Pancreas (tissue), 10 donors: ENCODE data around the gene PLA2G2D. TPM values are rescaled to one million over a fixed set of nuclear protein-coding genes. Genes with fewer than 3 reads are reported as not detected.

Experiments
- ATAC-seq, 4 donors: fragments of 200-7000 bp; cut with Tn5 transposase; one replicate each; pipeline versions ENCODE4 v1.8.0 to v1.9.1; 2020; ENCODE audit warnings: mild to moderate bottlenecking in 4 of 4, moderate library complexity in 4 of 4
- DNase-seq, 6 donors: peaks; one replicate each; pipeline ENCODE4 v3.0.0-alpha.2; 2020
- FAIRE-seq: peaks from 2 replicates; lab custom pipeline; 2012; peaks lifted over from hg19 to GRCh38; lab: Jason Lieb, UNC
- H3K27ac ChIP-seq, 4 donors: fragments of 200-600 bp; sonication (generic); 1 replicate in 3 of 4; 2 replicates in 1 of 4; pipeline versions ENCODE4 v1.5.0 to v1.8.0; 2020
- H3K27me3 ChIP-seq, 4 donors: fragments of 200-600 bp; one replicate each; pipeline ENCODE4 v1.8.0; 2021
- H3K36me3 ChIP-seq, 3 donors: fragments of 200-600 bp; sonication (generic) in 1 of 3; one replicate each; pipeline versions ENCODE4 v1.5.0 to v1.8.0; 2020 to 2021
- H3K4me1 ChIP-seq, 3 donors: fragments of 200-600 bp; one replicate each; pipeline ENCODE4 v1.8.0; 2021
- H3K4me3 ChIP-seq, 4 donors: fragments of 200-600 bp; sonication (generic) in 2 of 4; one replicate each; pipeline versions ENCODE4 v1.5.0 to v1.8.0; 2020 to 2021
- H3K9me3 ChIP-seq, 4 donors: fragments of 200-600 bp; one replicate each; pipeline ENCODE4 v1.8.0; 2021
- CTCF ChIP-seq, 4 donors: fragments of 200-600 bp; sonication (generic) in 3 of 4; IDR thresholded peaks; one replicate each; pipeline versions ENCODE4 v1.5.0 to v1.8.0; 2021; ENCODE audit warnings: antibody characterized with exemption in 4 of 4
- WGBS, 2 donors: extraction: QIAGEN DNeasy Blood & Tissue Kit; methylation state at CpG; one replicate each; pipeline ENCODE4 v1.1.7; 2013; 5-methylcytosine and 5-hydroxymethylcytosine counted together
- intact Hi-C, 3 donors: fragments of 100-400 bp; cut with DNase I; formaldehyde crosslinking; loops; one replicate each; pipeline versions ENCODE4 v1.11.1 to v1.14.2; 2022
- polyA plus RNA-seq, 2 donors: library from polyadenylated mRNA; stranded (reverse); fragments of 200-250 nt; gene quantifications; one replicate each; pipeline ENCODE4 v1.2.3, GENCODE V29; 2013
- total RNA-seq, 6 donors: library from RNA; stranded (reverse); fragmentation: NEBNext Ultra II Directional in 4 of 6; extraction: Animal tissue kit (Norgen Biotek cat#: 25700) in 4 of 6; gene quantifications; one replicate each; pipeline versions ENCODE4 v1.2.1 to v1.2.4, GENCODE V29; 2021 to 2023
- donor health status: healthy with polysubstance abuse.
- donor health status: DM: no; HTN: no; CAD: no; lungs with moderate emphysema.
- donor health status: DM: no; HTN: no; CAD: no.
- donor health status: control.
- donor health status: control.
- donor health status: Bipolar disorder and iron deficiency.
- donor health status: DM: yes; HTN: yes; CAD: no.
- donor health status: DM: no; HTN: no; CAD: no.
- donor health status: DM: no; HTN: no; CAD: no.
- donor health status: DM: yes; HTN: yes; CAD: no.

Gene PLA2G2D
- total and polyA plus RNA-seq, 8 donors: 0.25 TPM; not detected in 7

- DNase-seq: no peak
- no peak for ATAC-seq
- Histone ChIP-seq H3K27ac (no peak overlapping the region), H3K4me3 (no peak overlapping the region), H3K4me1 (no peaks in the 10 kb centered on the region), H3K9me3 (no peaks in the 10 kb centered on the region), H3K36me3 (no peaks in the 10 kb centered on the region), H3K27me3 (no peaks in the 10 kb centered on the region)
- intact Hi-C loops: no loop called here
- WGBS, 2 donors: 59 to 66% methylated on average over 5 of the region's 5 CpGs
- no peak for TF ChIP-seq CTCF (IDR thresholded peaks at IDR 0.05)
- no peak for FAIRE-seq
Observed at GRCh38 chr1:20095564-20096434, 23.5 kb downstream of the PLA2G2D start.

- no peak overlapping the region for H3K27ac ChIP-seq
- H3K4me3 ChIP-seq: no peak overlapping the region
Observed at GRCh38 chr1:20093940-20094391, 25.4 kb downstream of the PLA2G2D start.

GRCh38 chr1:20093303-20093702, 26.0 kb downstream of the PLA2G2D start:
- 77 to 85% methylated on average over 5 of the region's 5 CpGs for WGBS, 2 donors
- Histone ChIP-seq H3K4me3 (no peak overlapping the region), H3K27me3 (no peaks in the 10 kb centered on the region), H3K4me1 (no peaks in the 10 kb centered on the region), H3K27ac (no peak overlapping the region), H3K36me3 (no peaks in the 10 kb centered on the region), H3K9me3 (no peaks in the 10 kb centered on the region)
- ATAC-seq: no peak
- DNase-seq: no peak
- intact Hi-C loops: no loop called here
- FAIRE-seq: no peak
- no peak for TF ChIP-seq CTCF (IDR thresholded peaks at IDR 0.05)

More at GRCh38 chr1:20093940-20094391, 25.4 kb downstream of the PLA2G2D start:
- no peak for TF ChIP-seq CTCF (IDR thresholded peaks at IDR 0.05)
- 69 to 74% methylated on average over 5 of the region's 5 CpGs for WGBS, 2 donors
- H3K9me3 ChIP-seq: no peaks in the 10 kb centered on the region
- DNase-seq (no peak), FAIRE-seq (no peak), ATAC-seq (peak in 2 of 4 donors; percentile 52 to 59)
- intact Hi-C loops: no loop called here
- H3K4me1 ChIP-seq: no peaks in the 10 kb centered on the region
- H3K36me3 ChIP-seq: no peaks in the 10 kb centered on the region
- H3K27me3 ChIP-seq: no peaks in the 10 kb centered on the region

- WGBS, 2 donors: 69 to 79% methylated on average over 6 of the region's 6 CpGs
Observed at GRCh38 chr1:20090641-20091040, 28.7 kb downstream of the PLA2G2D start.

More at GRCh38 chr1:20090641-20091040, 28.7 kb downstream of the PLA2G2D start:
- DNase-seq (no peak), ATAC-seq (no peak), FAIRE-seq (no peak)
- Histone ChIP-seq H3K27ac (no peak overlapping the region), H3K4me1 (no peaks in the 10 kb centered on the region), H3K36me3 (no peaks in the 10 kb centered on the region), H3K4me3 (no peak overlapping the region), H3K9me3 (no peaks in the 10 kb centered on the region), H3K27me3 (no peaks in the 10 kb centered on the region)
- TF ChIP-seq CTCF (IDR thresholded peaks at IDR 0.05): no peak
- intact Hi-C loops: no loop called here
